ENCODE data around the gene ENG. TPM values are rescaled to one million over a fixed set of nuclear protein-coding genes. Genes with fewer than 3 reads are reported as not detected.

Gene ENG
- total RNA-seq, 1 experiment from 2014 or later = 0.76 TPM

DNA sequence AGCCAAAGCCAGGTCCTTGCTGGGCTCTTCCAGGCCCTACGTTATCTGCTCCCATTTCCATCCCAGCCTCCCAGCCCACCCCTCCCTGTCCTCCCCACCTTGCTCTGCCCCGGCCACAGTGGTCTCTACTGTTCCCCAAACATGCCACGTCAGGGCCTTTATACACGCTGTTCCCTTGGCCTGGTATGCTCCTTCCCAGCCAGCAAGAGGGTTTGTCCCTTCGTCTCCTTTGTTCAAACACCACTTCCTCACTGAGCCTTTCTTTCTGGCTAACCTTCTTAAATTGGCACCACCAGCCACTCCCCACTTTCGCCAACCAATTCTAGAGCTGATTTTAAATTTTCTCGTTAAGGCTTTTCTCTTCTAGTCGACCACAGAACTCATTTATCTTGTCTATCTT is 85.8 kb downstream of the ENG start:
- Histone ChIP-seq H3K27me3 (ENCODE audit: insufficient read depth, low read length) (no peaks in the 10 kb centered on the region), H3K9me3 (ENCODE audit: control insufficient read depth in 1 of 2, insufficient read depth in 1 of 2, low read depth in 1 of 2, low read length in 2 of 2) (no peaks in the 10 kb centered on the region), H3K79me2 (ENCODE audit: insufficient read depth, low read length) (no peaks in the 10 kb centered on the region), H3K4me1 (ENCODE audit: control insufficient read depth in 1 of 2, insufficient read depth in 2 of 2, low read length in 2 of 2) (peaks cover 13 to 21% of the 10 kb centered on the region in 2 experiments), H3K4me3 (replicated peaks in 1 of 2; ENCODE audit: low read depth in 1 of 2, low read length in 2 of 2) (no peak overlapping the region), H4K20me1 (ENCODE audit: insufficient read depth) (no peaks in the 10 kb centered on the region), H3K4me2 (ENCODE audit: low read length) (no peak overlapping the region), H3K36me3 (ENCODE audit: control insufficient read depth in 1 of 2, insufficient read depth in 2 of 2, low read length in 2 of 2) (no peaks in the 10 kb centered on the region), H3K27ac (ENCODE audit: low read depth, low read length) (no peak overlapping the region), H3K9ac (ENCODE audit: low read length) (no peak overlapping the region), H2AFZ (ENCODE audit: low read depth, low read length, poor library complexity, severe bottlenecking) (no peak overlapping the region), H3K9me2 (ENCODE audit: insufficient read depth) (no peaks in the 10 kb centered on the region)
- DNase-seq (ENCODE audit: low read depth, low spot score) (no peak), ATAC-seq (no peak)
- POLR2A ChIA-PET = no interaction called here
- BruUV-seq (replicated peaks) = no TSS peak
- intact Hi-C loops (cut with micrococcal nuclease) = no loop called here
- RAD21 ChIA-PET (ENCODE audit: low non-redundant PET in 1 of 2, low total read pairs in 2 of 2, uncharacterized antibody in 2 of 2, unreplicated experiment in 2 of 2) = no interaction called here
- TF ChIP-seq JUND (IDR thresholded peaks at IDR 0.05) (no peak), ELF1 (IDR thresholded peaks at IDR 0.05; ENCODE audit: borderline replicate concordance, low read depth) (no peak), TCF7L2 (IDR thresholded peaks at IDR 0.05; ENCODE audit: borderline replicate concordance, extremely low read depth, insufficient read depth, insufficient read length) (no peak)
- CTCF ChIA-PET = no interaction called here

DNA sequence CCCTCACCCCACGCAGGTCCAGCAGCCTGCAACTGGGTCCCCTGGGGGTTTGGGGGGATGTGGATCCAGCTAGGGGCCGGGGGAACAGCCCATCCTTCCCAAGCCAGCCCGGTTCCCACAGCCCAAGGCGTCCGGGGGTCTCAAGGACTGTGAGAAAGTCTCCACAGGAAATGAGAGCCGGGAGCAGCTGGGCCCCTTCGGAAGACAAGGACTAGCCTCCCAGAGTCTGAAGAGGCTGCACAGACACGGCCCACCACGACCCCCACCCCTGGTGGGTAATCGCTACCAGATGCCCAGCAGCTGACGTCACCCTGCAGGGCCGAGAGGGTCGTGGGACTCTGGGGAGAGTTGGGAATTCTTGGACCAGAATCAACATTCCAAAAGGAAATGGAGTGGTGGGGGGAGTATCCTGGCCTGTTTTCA is 86.5 kb downstream of the ENG start:
- Histone ChIP-seq H3K4me1 (ENCODE audit: control insufficient read depth in 1 of 2, insufficient read depth in 2 of 2, low read length in 2 of 2) (peaks cover 13 to 21% of the 10 kb centered on the region in 2 experiments), H3K27ac (ENCODE audit: low read depth, low read length) (no peak overlapping the region), H3K9me3 (ENCODE audit: control insufficient read depth in 1 of 2, insufficient read depth in 1 of 2, low read depth in 1 of 2, low read length in 2 of 2) (no peaks in the 10 kb centered on the region), H2AFZ (ENCODE audit: low read depth, low read length, poor library complexity, severe bottlenecking) (no peak overlapping the region), H3K79me2 (ENCODE audit: insufficient read depth, low read length) (no peaks in the 10 kb centered on the region), H3K27me3 (ENCODE audit: insufficient read depth, low read length) (no peaks in the 10 kb centered on the region), H3K9me2 (ENCODE audit: insufficient read depth) (no peaks in the 10 kb centered on the region), H3K9ac (ENCODE audit: low read length) (no peak overlapping the region), H3K36me3 (ENCODE audit: control insufficient read depth in 1 of 2, insufficient read depth in 2 of 2, low read length in 2 of 2) (no peaks in the 10 kb centered on the region), H3K4me3 (replicated peaks in 1 of 2; ENCODE audit: low read depth in 1 of 2, low read length in 2 of 2) (no peak overlapping the region), H3K4me2 (ENCODE audit: low read length) (no peak overlapping the region), H4K20me1 (ENCODE audit: insufficient read depth) (no peaks in the 10 kb centered on the region)
- ChIA-PET CTCF (no interaction called here), POLR2A (no interaction called here), RAD21 (ENCODE audit: low non-redundant PET in 1 of 2, low total read pairs in 2 of 2, uncharacterized antibody in 2 of 2, unreplicated experiment in 2 of 2) (no interaction called here)
- DNase-seq (ENCODE audit: low read depth, low spot score) (no peak), ATAC-seq (no peak)
- intact Hi-C loops (cut with micrococcal nuclease) = no loop called here
- no TSS peak for BruUV-seq (replicated peaks)
- no peak for TF ChIP-seq YY1 (IDR thresholded peaks at IDR 0.05; ENCODE audit: extremely low read depth, insufficient replicate concordance, low read depth, low read length)
- TF ChIP-seq CBX3 (IDR thresholded peaks at IDR 0.05; ENCODE audit: low read depth) = no peak
- TF ChIP-seq FOSL1 (IDR thresholded peaks at IDR 0.05; ENCODE audit: low read depth) = no peak
- TF ChIP-seq, protein P1, sequence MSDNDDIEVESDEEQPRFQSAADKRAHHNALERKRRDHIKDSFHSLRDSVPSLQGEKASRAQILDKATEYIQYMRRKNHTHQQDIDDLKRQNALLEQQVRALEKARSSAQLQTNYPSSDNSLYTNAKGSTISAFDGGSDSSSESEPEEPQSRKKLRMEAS (IDR thresholded peaks at IDR 0.05) = no peak
- TF ChIP-seq ELF1 (IDR thresholded peaks at IDR 0.05; ENCODE audit: borderline replicate concordance, low read depth) = no peak
- TF ChIP-seq, protein P2, sequence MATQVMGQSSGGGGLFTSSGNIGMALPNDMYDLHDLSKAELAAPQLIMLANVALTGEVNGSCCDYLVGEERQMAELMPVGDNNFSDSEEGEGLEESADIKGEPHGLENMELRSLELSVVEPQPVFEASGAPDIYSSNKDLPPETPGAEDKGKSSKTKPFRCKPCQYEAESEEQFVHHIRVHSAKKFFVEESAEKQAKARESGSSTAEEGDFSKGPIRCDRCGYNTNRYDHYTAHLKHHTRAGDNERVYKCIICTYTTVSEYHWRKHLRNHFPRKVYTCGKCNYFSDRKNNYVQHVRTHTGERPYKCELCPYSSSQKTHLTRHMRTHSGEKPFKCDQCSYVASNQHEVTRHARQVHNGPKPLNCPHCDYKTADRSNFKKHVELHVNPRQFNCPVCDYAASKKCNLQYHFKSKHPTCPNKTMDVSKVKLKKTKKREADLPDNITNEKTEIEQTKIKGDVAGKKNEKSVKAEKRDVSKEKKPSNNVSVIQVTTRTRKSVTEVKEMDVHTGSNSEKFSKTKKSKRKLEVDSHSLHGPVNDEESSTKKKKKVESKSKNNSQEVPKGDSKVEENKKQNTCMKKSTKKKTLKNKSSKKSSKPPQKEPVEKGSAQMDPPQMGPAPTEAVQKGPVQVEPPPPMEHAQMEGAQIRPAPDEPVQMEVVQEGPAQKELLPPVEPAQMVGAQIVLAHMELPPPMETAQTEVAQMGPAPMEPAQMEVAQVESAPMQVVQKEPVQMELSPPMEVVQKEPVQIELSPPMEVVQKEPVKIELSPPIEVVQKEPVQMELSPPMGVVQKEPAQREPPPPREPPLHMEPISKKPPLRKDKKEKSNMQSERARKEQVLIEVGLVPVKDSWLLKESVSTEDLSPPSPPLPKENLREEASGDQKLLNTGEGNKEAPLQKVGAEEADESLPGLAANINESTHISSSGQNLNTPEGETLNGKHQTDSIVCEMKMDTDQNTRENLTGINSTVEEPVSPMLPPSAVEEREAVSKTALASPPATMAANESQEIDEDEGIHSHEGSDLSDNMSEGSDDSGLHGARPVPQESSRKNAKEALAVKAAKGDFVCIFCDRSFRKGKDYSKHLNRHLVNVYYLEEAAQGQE (IDR thresholded peaks at IDR 0.05; ENCODE audit: low read depth) = no peak
- TF ChIP-seq SIN3A (IDR thresholded peaks at IDR 0.05; ENCODE audit: low read depth) = no peak
- no peak for TF ChIP-seq SP1 (IDR thresholded peaks at IDR 0.05; ENCODE audit: low read depth)
- no peak for TF ChIP-seq ZFX (IDR thresholded peaks at IDR 0.05)
- no peak for TF ChIP-seq TCF7L2 (IDR thresholded peaks at IDR 0.05; ENCODE audit: borderline replicate concordance, extremely low read depth, insufficient read depth, insufficient read length)
